Fibroblast of skin of left biceps (primary cell): ENCODE results near the gene ADAMTS2.
"Not testable (repeated sequence)": the region's sequence is repeated elsewhere in the genome, so short reads cannot be mapped to it uniquely, and the experiment has no call there.

Experiments used
- DNase-seq, 2 experiments: peaks; one replicate each; pipeline ENCODE4 v3.0.0-alpha.2; 2013; ENCODE audit warnings: low read depth in 2 of 2

Gene ADAMTS2

GRCh38 chr5:179325296-179326031 is 19.8 kb downstream of the ADAMTS2 start:
- no peak for DNase-seq

DNA sequence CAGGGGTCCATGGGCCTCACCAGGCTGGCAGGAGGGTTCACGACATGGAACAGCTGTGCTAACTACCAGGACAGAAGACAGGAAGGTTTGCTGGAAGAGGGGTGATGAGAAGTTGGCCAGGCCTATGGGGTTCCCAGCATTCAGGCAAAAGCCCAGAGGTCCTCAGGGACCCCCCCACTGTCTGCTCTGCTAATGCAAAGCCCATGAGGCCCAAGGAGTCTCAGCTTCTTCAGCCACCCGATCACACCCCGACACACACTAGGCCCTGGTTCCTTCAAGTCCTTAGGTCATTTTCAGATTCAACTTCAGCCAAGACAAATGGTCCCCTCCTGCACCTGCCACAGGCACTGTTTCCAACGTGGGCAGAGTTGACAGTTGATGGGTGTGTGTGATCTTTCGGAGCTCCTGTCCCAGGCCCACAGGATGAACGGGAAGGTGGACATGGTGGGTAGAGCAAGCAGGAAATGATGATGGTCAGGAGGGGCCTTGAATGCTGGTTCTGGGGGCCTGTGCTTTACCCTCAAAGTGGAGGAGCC is 20.4 kb downstream of the ADAMTS2 start:
- DNase-seq: no peak

- DNase-seq: not testable (repeated sequence)
These were observed 20.9 kb downstream of the ADAMTS2 start for GRCh38 chr5:179324316-179324715.

DNA sequence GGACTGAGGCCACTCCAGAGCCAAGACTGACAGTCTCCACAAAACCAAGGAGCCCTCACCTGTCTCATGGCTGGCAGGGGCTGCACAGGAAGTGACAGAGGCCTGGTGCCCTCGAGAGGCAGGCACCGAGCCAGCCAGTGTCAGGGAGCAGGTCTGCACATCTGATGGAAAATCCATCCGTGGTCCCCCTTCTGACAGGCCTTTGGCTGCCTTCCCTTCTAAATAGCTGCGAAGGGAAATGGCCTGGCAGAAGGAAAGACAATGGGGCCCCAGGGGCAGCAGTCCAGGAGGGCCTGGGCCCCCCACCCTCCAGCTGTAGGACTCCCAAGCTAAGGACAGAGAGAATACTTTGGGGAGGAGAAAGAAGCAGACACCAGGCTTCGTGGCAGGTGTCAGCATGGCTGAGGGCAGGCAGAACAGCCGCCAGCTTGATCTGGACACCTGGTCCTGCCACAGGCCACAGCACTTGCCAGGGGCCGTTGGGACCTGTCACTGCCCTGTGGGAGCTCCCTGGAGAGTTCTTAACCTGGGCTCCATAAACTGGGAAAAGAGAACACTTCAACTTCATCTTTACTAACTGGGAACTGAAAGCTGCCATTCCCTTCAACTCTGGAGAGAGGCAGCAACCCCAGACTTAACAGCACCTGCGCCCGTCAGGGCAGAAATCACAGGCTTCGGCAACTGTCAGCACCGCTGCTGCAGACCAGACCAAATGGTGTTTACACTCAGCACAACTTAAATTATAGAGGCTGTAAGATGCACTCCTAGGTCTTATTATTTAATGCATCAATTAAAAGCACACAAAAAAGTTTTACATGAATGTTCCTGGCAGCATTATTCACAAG is 22.0 kb downstream of the ADAMTS2 start:
- no peak for DNase-seq

DNA sequence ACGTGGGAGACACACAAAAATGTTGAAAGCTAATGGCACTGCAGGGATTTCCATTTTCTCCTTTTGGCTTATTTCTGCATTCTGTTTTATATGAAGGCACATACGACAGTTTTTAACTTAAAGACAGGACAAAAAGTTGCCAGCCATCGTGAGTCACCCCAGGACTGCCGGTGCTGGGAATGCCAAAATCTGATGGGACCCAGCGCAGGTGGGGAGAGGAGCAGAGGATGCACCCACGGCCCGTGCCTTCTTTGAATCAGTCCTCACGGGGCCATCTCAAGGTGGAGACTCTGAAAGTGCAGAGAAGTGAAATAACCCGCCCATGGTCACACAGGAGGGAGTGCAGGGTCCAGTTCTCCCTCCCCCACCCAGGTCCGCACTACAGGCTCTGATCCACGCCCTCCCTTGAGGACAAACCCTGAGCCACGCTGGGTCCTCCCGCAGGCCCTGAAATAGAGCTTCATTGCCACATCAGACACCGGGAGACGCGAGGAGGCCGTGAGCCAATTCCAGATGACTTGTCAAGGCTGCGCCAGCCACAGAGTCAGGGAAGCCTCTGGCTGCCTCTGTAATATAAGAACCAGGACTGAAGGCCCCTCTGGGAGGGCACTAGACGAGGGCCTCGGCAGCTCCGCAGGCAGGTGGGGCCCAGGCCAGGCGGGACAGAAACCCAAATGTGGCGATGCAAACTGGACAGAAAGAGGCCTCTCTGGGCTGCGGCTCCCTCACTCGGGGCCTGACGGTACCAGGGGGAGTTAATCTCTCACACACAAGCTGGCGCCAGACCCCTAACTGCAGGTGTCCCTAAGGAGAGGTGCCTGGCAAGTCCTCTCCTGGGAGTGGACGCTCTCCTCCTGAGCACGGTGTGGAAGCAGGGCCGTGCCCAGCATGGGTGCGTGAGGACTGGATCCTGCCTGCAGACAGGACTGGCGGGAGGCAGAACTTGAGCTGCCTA is 22.9 kb downstream of the ADAMTS2 start:
- no peak for DNase-seq

GRCh38 chr5:179321206-179321987 is 23.9 kb downstream of the ADAMTS2 start:
- no peak for DNase-seq

DNA sequence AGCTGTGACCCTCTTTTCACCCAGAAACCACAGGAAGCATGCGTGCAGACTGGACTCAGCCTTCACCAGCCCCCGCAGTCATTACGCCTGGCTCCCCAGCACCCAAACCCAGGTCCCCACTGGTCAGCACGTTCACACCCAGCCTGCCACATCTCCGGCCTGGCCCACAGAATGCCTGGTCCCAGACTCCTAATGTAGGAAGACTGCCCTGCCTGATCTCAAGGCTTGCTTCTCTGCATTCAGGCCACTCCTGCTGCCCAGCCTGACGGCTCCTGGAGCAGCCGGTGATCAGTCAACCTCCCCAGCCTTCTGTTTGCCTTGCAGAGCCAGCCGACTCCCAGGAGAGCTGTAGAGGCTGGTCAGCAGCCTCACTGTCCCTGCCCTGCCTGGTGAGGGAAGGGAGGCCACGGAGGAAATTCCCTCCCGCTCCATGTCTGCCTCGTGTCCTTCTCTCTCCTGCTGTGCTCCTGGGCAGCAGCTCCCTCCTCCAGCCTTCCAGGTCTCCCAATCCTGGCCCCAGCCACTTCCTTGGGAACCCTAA is 25.4 kb downstream of the ADAMTS2 start:
- DNase-seq: no peak

GRCh38 chr5:179319123-179319522 is 26.1 kb downstream of the ADAMTS2 start:
- no peak for DNase-seq

GRCh38 chr5:179318221-179318955 is 26.9 kb downstream of the ADAMTS2 start:
- no peak for DNase-seq

GRCh38 chr5:179317411-179318220 is 27.6 kb downstream of the ADAMTS2 start:
- DNase-seq: no peak

- no peak for DNase-seq
These were observed 28.3 kb downstream of the ADAMTS2 start for GRCh38 chr5:179316982-179317381.

DNA sequence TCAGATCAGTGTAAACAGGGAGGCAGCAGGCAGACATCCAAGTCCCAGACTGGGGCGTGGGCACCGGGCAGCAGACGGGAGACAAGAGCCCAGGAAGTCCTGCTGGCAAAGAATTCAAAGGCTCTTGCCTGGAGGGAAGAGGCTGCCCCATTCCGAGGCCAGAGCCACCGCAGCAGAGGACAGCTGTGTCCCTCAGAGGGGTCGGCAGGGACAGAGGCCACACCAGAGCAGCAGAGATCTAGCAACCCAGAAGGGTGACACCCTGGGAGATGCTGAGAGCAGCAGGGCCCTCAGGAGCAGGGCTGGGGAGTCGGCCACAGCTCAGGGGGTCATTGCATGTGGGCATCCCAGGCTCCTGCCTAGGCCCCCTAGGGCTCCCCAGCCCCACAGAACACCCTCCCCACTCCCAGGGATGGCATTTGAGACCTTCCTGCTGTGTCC is 29.1 kb downstream of the ADAMTS2 start:
- DNase-seq: no peak

GRCh38 chr5:179315356-179315890 is 29.8 kb downstream of the ADAMTS2 start:
- no peak for DNase-seq

DNA sequence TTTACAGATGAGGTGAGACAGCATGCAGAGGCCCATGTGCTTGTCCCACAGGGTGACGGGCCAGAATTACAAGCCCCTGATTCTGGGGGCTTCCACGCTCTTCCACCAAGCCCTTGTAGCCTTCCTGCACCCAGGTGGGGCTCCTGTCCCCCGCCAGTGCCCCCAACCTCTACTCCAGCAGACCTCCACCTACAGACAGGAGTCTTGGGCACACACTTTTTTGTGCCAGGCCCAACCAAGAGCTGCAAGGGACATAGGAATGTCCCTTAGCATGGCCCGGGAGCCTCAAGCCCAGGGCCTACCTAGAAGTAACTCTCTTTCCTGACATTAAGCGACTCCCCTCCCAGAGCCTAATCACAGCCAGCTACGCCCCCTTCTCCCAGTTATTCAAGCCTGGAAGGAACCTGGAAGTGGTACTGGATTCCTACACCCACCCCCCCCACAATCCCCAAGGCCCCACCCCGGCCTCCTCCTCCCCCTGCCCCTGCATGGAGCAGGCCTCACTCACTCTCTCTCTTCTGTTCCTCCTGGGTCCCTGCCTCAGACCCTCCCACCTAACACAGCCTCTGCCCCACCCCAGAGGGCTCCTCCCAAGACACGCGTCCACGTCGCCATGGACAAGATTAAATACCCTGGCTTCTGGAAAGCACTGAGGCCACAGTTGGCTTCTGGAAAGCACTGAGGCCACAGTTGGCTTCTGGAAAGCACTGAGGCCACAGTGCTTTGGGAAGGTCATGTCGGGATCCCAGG is 30.5 kb downstream of the ADAMTS2 start:
- no peak for DNase-seq

DNA sequence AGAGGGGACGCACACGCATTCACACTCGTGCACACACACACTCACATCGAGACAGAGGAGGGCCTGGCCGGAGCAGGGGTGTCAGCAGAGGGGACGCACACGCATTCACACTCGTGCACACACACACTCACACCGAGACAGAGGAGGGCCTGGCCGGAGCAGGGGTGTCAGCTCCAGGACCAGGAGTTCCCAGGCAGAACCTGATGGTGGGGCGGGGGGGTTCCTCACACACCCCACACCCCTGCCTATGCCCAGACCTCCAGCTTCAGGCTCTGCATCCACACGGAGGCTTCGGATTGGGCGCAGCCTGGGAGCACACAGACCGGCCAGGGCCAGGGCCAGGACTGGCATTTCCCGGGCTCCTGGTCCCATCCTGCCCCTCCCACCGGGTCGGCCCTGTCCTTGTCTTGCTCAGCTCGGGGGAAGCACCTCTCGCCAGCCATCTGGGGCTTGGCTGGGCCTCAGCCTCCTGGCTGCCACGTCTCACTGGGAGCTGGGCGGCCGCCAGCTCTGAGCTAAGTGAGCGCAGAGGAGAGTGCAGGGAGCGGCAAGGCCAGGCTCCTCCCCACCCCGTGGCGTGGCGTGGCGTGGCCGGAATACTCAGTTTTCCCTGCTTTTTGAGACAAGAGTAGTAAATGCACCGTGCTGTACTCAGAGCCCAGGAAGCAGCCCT is 31.3 kb downstream of the ADAMTS2 start:
- peak; percentile 85 to 87 for DNase-seq

- DNase-seq: no peak
These were observed 32.6 kb downstream of the ADAMTS2 start for GRCh38 chr5:179312557-179313235.

- no peak for DNase-seq
These were observed 33.7 kb downstream of the ADAMTS2 start for GRCh38 chr5:179311581-179311980.
